ENCODE measurements around the gene RBM5.

The RBM5 gene

GRCh38 chr3:50124052-50124799 lies 35.5 kb downstream of the RBM5 start:
- H3K9me3 ChIP-seq (ENCODE audit: insufficient read depth, low read length): no peaks in the 10 kb centered on the region
- H3K36me3 ChIP-seq (ENCODE audit: low read length): no peaks in the 10 kb centered on the region
- no peaks in the 10 kb centered on the region; the same call in 1 of the 2 replicates for H3F3A ChIP-seq (ENCODE audit: insufficient read depth)
- no peaks in the 10 kb centered on the region for H3K9me2 ChIP-seq (replicated peaks; ENCODE audit: insufficient read depth, low read length)
- H4K20me1 ChIP-seq (ENCODE audit: low read depth, low read length): no peaks in the 10 kb centered on the region
- no peaks in the 10 kb centered on the region for H3K79me2 ChIP-seq (ENCODE audit: insufficient read depth, low read length)
- no peak overlapping the region for H3K9ac ChIP-seq (ENCODE audit: low read length)
- TF ChIP-seq EZH2phosphoT487 (conservative IDR thresholded peaks at IDR 0.05; ENCODE audit: low read length): no peak
- TF ChIP-seq, protein P1, sequence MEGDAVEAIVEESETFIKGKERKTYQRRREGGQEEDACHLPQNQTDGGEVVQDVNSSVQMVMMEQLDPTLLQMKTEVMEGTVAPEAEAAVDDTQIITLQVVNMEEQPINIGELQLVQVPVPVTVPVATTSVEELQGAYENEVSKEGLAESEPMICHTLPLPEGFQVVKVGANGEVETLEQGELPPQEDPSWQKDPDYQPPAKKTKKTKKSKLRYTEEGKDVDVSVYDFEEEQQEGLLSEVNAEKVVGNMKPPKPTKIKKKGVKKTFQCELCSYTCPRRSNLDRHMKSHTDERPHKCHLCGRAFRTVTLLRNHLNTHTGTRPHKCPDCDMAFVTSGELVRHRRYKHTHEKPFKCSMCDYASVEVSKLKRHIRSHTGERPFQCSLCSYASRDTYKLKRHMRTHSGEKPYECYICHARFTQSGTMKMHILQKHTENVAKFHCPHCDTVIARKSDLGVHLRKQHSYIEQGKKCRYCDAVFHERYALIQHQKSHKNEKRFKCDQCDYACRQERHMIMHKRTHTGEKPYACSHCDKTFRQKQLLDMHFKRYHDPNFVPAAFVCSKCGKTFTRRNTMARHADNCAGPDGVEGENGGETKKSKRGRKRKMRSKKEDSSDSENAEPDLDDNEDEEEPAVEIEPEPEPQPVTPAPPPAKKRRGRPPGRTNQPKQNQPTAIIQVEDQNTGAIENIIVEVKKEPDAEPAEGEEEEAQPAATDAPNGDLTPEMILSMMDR (IDR thresholded peaks at IDR 0.05; ENCODE audit: insufficient read depth, low read length, poor library complexity, severe bottlenecking): no peak
- H3K27ac ChIP-seq (ENCODE audit: low read depth, low read length): no peak overlapping the region
- no peak overlapping the region for H2AFZ ChIP-seq (ENCODE audit: low read depth, low read length, severe bottlenecking)
- no peak overlapping the region for H3K4me3 ChIP-seq (ENCODE audit: insufficient read depth, low read length, poor library complexity, severe bottlenecking)
- H3K4me2 ChIP-seq (ENCODE audit: low read depth, low read length, poor library complexity, severe bottlenecking): no peak overlapping the region
- no peaks in the 10 kb centered on the region for H3K27me3 ChIP-seq (ENCODE audit: low read length)

DNA sequence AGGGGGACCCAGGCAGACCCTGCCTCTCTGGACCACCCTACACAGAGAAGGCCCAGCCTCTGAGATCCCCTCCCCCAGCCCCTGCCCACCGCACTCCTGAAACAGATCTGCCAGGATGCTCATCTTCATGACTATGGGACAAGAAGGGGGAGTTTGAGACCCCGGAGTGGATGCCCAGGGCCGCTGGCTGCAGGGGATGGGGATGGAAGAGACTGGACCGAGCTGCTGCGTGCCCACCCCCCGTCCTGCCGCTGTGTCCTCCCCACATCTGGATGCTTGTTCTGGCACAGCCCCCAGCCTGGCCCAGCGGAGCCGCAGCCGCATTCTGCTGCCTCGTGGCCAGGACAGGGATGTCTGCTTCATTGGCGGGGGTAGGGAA lies 36.1 kb downstream of the RBM5 start:
- no peaks in the 10 kb centered on the region for H3K9me2 ChIP-seq (replicated peaks; ENCODE audit: insufficient read depth, low read length)
- H3K27me3 ChIP-seq (ENCODE audit: low read length): no peaks in the 10 kb centered on the region
- H3K9me3 ChIP-seq (ENCODE audit: insufficient read depth, low read length): no peaks in the 10 kb centered on the region
- H3K27ac ChIP-seq (ENCODE audit: low read depth, low read length): no peak overlapping the region
- H3K9ac ChIP-seq (ENCODE audit: low read length): no peak overlapping the region
- no peak overlapping the region for H2AFZ ChIP-seq (ENCODE audit: low read depth, low read length, severe bottlenecking)
- no peaks in the 10 kb centered on the region for H4K20me1 ChIP-seq (ENCODE audit: low read depth, low read length)
- H3F3A ChIP-seq (ENCODE audit: insufficient read depth): no peaks in the 10 kb centered on the region; the same call in 1 of the 2 replicates
- no peak overlapping the region for H3K4me2 ChIP-seq (ENCODE audit: low read depth, low read length, poor library complexity, severe bottlenecking)
- H3K36me3 ChIP-seq (ENCODE audit: low read length): no peaks in the 10 kb centered on the region
- no peaks in the 10 kb centered on the region for H3K79me2 ChIP-seq (ENCODE audit: insufficient read depth, low read length)
- H3K4me3 ChIP-seq (ENCODE audit: insufficient read depth, low read length, poor library complexity, severe bottlenecking): no peak overlapping the region
- TF ChIP-seq, protein P1 (IDR thresholded peaks at IDR 0.05; ENCODE audit: insufficient read depth, low read length, poor library complexity, severe bottlenecking): no peak
- no peak for TF ChIP-seq EZH2phosphoT487 (conservative IDR thresholded peaks at IDR 0.05; ENCODE audit: low read length)

DNA sequence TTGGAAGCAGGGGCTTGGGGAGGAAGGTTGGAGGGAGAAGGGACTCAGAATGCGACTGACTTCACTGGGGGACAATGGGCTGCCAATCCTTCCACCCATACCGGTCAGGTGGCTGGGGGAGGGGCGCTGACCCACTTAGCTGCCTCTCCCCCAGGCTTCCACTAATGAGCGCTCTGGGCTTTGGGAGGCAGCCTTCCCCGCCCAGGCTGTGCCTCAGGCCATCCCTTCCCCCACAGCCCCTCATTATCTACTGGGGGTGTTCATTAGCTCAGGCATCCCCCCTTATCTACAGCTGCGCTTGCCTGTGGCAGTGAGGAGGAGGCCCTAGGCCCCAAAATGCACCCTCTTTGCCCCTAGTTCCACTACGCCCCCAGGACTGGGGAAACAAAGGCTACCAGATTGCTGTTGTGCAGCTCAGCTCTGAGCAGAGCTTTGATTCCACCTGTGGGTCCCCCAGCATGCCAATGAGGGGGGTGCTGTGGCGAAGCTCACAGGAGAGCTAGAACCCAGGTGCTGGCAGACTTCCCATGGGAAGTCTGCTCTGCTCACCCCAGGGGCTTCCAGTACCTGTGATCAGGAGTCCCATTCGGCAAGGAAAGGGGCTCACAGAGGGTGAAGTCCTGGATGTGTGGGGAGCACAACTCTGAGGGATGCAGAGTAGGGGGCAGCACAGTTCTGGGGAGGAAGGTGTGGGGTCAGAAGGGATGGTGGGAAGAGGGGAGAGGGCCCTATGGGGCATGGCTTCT lies 37.0 kb downstream of the RBM5 start:
- Histone ChIP-seq H2AFZ (ENCODE audit: low read depth, low read length, severe bottlenecking) (no peak overlapping the region), H3K4me2 (ENCODE audit: low read depth, low read length, poor library complexity, severe bottlenecking) (no peak overlapping the region), H3K9me2 (replicated peaks; ENCODE audit: insufficient read depth, low read length) (no peaks in the 10 kb centered on the region), H3K9ac (ENCODE audit: low read length) (no peak overlapping the region), H3K36me3 (ENCODE audit: low read length) (no peaks in the 10 kb centered on the region), H3K9me3 (ENCODE audit: insufficient read depth, low read length) (no peaks in the 10 kb centered on the region), H4K20me1 (ENCODE audit: low read depth, low read length) (no peaks in the 10 kb centered on the region), H3F3A (ENCODE audit: insufficient read depth) (no peaks in the 10 kb centered on the region), H3K79me2 (ENCODE audit: insufficient read depth, low read length) (no peaks in the 10 kb centered on the region), H3K27ac (ENCODE audit: low read depth, low read length) (no peak overlapping the region), H3K27me3 (ENCODE audit: low read length) (no peaks in the 10 kb centered on the region), H3K4me3 (ENCODE audit: insufficient read depth, low read length, poor library complexity, severe bottlenecking) (no peak overlapping the region)
- TF ChIP-seq EZH2phosphoT487 (conservative IDR thresholded peaks at IDR 0.05; ENCODE audit: low read length): no peak
- TF ChIP-seq, protein P1 (IDR thresholded peaks at IDR 0.05; ENCODE audit: insufficient read depth, low read length, poor library complexity, severe bottlenecking): no peak

Measured in SU-DHL-6 (cell line).